ENCODE data around the gene TGM5. TPM values are rescaled to one million over a fixed set of nuclear protein-coding genes. Genes with fewer than 3 reads are reported as not detected.

The TGM5 gene
- polyA plus RNA-seq, 1 experiment = not detected

DNA sequence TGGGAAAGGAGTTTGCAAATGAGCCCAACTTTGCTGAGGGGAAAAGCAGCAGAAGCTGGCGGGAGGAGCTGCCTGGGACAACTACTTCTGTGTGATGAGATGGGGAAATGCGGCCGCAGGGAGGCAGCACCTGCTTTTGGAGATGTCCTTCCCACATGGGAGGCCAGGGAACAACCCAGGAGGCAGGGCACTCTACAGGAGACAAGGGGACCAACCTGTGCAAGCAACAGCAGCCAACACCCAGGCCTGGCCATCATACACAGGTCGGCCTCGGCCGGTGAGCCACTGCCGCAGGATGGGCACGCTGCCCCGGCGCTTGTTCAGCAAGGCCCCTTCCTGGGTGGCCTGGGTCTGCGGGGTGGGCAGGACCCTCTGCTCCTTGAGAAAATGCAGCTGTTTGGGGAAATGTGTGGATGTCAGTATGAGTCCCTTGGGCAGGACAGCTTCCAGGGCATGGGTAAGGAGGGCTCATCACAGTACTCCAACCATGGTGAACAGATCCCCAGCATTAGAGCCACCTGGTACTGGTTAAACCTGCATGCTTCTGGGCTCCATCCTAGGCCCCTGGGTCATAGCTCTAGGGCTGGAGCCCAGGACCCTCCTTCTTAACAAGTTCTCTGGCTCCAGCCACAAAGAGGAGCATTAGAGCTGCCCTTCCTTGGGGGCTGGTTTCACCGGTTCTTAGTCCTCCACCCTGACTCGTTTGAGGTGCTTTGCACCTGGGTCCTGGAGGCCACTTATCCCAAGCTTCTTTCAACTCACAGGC, 57.5 kb downstream of the TGM5 start:
- ChIA-PET CTCF (interaction anchor here (0.8 to 7.7 kb wide), 3 partner anchors 10 to 75 kb away, joined by 3 to 52 read pairs (median 3); no protein-coding TSS in a partner anchor), POLR2A (no interaction called here)
- no peak overlapping the region for H3K4me3 ChIP-seq (ENCODE audit: low read depth, low read length)
- DNase-seq (ENCODE audit: low read depth) = no peak
- H3K27me3 ChIP-seq (ENCODE audit: control insufficient read depth, insufficient read depth, low read length) = peaks cover 37% of the 10 kb centered on the region
- H3K36me3 ChIP-seq (ENCODE audit: control insufficient read depth, insufficient read depth, low read length) = no peaks in the 10 kb centered on the region
- TF ChIP-seq, protein P1, sequence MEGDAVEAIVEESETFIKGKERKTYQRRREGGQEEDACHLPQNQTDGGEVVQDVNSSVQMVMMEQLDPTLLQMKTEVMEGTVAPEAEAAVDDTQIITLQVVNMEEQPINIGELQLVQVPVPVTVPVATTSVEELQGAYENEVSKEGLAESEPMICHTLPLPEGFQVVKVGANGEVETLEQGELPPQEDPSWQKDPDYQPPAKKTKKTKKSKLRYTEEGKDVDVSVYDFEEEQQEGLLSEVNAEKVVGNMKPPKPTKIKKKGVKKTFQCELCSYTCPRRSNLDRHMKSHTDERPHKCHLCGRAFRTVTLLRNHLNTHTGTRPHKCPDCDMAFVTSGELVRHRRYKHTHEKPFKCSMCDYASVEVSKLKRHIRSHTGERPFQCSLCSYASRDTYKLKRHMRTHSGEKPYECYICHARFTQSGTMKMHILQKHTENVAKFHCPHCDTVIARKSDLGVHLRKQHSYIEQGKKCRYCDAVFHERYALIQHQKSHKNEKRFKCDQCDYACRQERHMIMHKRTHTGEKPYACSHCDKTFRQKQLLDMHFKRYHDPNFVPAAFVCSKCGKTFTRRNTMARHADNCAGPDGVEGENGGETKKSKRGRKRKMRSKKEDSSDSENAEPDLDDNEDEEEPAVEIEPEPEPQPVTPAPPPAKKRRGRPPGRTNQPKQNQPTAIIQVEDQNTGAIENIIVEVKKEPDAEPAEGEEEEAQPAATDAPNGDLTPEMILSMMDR (IDR thresholded peaks at IDR 0.05; ENCODE audit: insufficient read depth, low read depth, low read length) = no peak

DNA sequence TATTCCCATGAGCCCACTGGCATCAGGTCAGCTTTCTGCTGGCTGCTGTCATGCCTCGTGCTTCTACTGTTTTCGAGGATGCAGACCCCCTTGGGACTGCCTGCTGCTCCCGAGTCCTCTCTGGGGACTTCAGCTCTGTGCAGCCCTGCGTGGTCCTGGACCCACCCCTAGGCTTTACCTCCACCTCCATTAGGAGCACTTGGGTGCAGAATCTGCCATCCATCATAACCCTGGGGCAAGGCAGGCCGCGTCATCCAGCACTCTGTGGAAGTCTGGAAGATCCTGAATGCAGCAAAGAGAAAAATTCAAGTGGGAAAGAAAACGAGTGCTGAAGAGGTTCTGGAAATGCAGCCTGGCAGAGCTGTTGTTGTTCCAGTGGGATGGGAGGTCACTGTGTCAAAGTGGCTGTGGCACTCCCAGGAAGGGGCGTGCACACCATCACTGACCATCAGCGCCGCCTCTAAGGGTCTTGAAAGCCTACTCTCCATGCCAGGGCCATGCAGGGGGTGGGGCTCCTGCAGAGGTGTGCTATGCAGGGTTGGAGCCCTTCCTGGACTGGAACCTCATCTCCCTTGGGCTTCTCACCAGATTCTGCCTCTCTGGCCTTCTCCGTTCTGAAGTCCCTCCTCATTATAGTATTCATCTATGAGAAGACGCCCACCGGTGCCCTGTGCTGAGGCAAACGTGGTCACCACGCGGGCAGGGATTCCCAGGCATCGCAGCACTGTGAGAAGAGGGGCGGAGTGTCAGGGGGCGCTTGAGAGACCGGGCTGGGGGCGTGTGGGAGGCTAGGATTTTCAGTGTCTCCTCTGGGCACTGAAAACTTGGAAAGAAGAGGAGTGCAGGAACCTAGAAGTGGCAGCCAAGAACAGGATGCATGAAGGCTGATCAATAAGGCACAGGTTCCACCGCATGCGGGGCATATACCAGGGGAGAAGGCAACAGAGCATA, 58.4 kb downstream of the TGM5 start:
- H3K4me3 ChIP-seq (ENCODE audit: low read depth, low read length) = no peak overlapping the region
- DNase-seq (ENCODE audit: low read depth) = no peak
- H3K27me3 ChIP-seq (ENCODE audit: control insufficient read depth, insufficient read depth, low read length) = peaks cover 37% of the 10 kb centered on the region
- TF ChIP-seq, protein P1 (IDR thresholded peaks at IDR 0.05; ENCODE audit: insufficient read depth, low read depth, low read length) = no peak
- no peaks in the 10 kb centered on the region for H3K36me3 ChIP-seq (ENCODE audit: control insufficient read depth, insufficient read depth, low read length)
- ChIA-PET POLR2A (no interaction called here), CTCF (interaction anchor here (0.8 to 1.4 kb wide), 2 partner anchors 11 to 17 kb away, joined by 3 to 5 read pairs; no protein-coding TSS in a partner anchor)

DNA sequence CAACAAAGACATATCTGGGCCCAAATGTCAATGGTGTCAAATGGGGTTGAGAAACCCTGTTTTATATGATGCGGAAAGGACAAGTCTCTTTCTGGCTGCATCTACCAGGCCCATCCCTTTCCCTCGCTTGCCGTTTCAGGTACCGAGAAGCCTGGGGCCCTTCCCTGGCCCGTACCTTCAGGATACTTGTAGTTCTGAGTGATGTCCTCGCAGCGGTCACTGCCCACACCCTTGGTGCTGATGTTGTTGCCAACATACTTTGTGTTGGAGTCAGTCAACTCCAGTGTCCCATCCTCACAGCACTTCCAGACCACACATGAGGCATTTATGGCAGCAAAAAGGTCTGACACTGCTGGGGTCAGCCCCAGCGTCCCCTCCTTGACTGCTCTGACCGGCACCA, 59.7 kb downstream of the TGM5 start:
- ChIA-PET POLR2A (no interaction called here), CTCF (interaction anchor here (0.8 to 1.4 kb wide), 2 partner anchors 18 to 71 kb away, joined by 6 to 8 read pairs; no protein-coding TSS in a partner anchor)
- Histone ChIP-seq H3K36me3 (ENCODE audit: control insufficient read depth, insufficient read depth, low read length) (no peaks in the 10 kb centered on the region), H3K4me3 (ENCODE audit: low read depth, low read length) (no peak overlapping the region), H3K27me3 (ENCODE audit: control insufficient read depth, insufficient read depth, low read length) (peaks cover 37% of the 10 kb centered on the region)
- DNase-seq (ENCODE audit: low read depth) = no peak
- TF ChIP-seq, protein P1 (IDR thresholded peaks at IDR 0.05; ENCODE audit: insufficient read depth, low read depth, low read length) = no peak

DNA sequence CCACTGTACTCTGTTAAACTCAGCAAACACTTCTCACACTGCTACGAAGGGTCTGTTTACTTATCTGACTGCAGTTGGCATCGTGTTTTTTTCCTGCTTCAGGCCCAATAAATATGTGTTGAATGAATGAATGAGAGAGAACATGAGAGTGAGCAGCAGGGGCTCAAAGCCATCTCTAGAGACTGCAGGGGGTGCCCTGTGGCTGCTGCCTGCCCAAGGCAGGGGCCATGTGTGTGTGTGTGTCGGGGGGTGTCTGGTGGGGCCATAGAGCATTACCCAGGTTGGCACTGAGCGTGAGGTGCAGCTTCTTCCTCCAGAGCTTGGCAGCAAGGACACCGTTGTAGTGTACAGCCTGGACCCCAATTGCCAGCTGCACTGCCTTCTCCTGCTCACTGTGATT, 60.7 kb downstream of the TGM5 start:
- no peak for DNase-seq (ENCODE audit: low read depth)
- Histone ChIP-seq H3K27me3 (ENCODE audit: control insufficient read depth, insufficient read depth, low read length) (peaks cover 32% of the 10 kb centered on the region), H3K4me3 (ENCODE audit: low read depth, low read length) (no peak overlapping the region), H3K36me3 (ENCODE audit: control insufficient read depth, insufficient read depth, low read length) (no peaks in the 10 kb centered on the region)
- POLR2A ChIA-PET = no interaction called here
- CTCF ChIA-PET = interaction anchor here (1.4 to 4.3 kb wide), 2 partner anchors 19 to 20 kb away, joined by 8 to 22 read pairs; partner anchors contain the start of gene CCNDBP1
- TF ChIP-seq, protein P1 (IDR thresholded peaks at IDR 0.05; ENCODE audit: insufficient read depth, low read depth, low read length) = no peak
